SK-N-MC (cell line): ENCODE results near the gene ZSCAN5B.
"Not testable (repeated sequence)": the region's sequence is repeated elsewhere in the genome, so short reads cannot be mapped to it uniquely, and the experiment has no call there.

Experiments used
- DNase-seq: peaks from one replicate; pipeline ENCODE4 v3.0.0-alpha.2; 2011; ENCODE audit warnings: low read depth, low spot score
- H3K27ac ChIP-seq: fragments of 200-600 bp; sonication (generic); 2 replicates; pipeline ENCODE4 v1.5.1; 2016; ENCODE audit warnings: mixed run types
- H3K36me3 ChIP-seq: fragments of 200-600 bp; sonication (generic); 2 replicates; pipeline ENCODE4 v1.6.1; 2017; ENCODE audit warnings: antibody characterized with exemption, low read length, mixed read lengths; ENCODE audit not compliant: insufficient read depth
- H3K4me3 ChIP-seq: fragments of 200-600 bp; sonication (generic); 2 replicates; pipeline ENCODE4 v1.5.1; 2016
- H3K9ac ChIP-seq: fragments of 200-600 bp; sonication (generic); 2 replicates; pipeline ENCODE4 v1.8.0; 2017; ENCODE audit warnings: mixed run types, mixed read lengths; ENCODE audit not compliant: insufficient read length
- H3K9me3 ChIP-seq: fragments of 200-600 bp; sonication (generic); 2 replicates; pipeline ENCODE4 v1.6.1; 2017; ENCODE audit warnings: low read depth, mild to moderate bottlenecking, antibody characterized with exemption, low read length, moderate library complexity, mixed read lengths
- EZH2 ChIP-seq: fragments of 200-600 bp; sonication (generic); IDR thresholded peaks from one replicate; pipeline ENCODE4 v1.6.1; 2017; ENCODE audit warnings: antibody characterized with exemption
- FOXP2 ChIP-seq: optimal IDR thresholded peaks from 2 replicates; pipeline ENCODE3; 2011; ENCODE audit warnings: mild to moderate bottlenecking, moderate library complexity; ENCODE audit not compliant: insufficient read depth; ENCODE audit errors: extremely low read length, control extremely low read depth
- POLR2AphosphoS5 ChIP-seq: IDR thresholded peaks from 2 replicates; pipeline ENCODE4 v1.6.1; 2012; ENCODE audit warnings: mild to moderate bottlenecking, low read depth, low read length, borderline replicate concordance

Gene ZSCAN5B

DNA sequence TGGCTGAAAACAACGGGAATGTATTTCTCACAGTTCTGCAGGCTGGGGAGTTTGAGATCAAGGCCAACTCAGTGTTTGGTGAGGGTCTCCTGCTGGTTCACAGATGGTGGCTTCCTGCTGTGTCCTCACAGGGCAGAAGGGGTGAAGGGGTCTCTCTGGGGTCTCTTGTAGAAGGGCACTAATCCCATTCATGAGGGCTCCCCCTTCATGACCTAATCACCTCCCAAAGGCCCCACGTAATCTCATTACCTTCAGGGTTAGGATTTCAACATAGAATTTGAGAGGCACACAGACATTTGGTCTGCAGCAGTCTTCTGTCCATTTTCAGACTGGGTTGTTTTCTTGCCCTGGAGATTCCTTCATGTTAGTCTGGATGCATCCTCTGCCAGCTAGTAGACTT, 44.9 kb downstream of the ZSCAN5B start:
- no peak overlapping the region for H3K9ac ChIP-seq
- H3K27ac ChIP-seq = no peak overlapping the region
- no peak overlapping the region for H3K4me3 ChIP-seq
- no peak for TF ChIP-seq POLR2AphosphoS5
- TF ChIP-seq FOXP2 = no peak
- no peak for TF ChIP-seq EZH2
- no peak for DNase-seq
- no peaks in the 10 kb centered on the region for H3K9me3 ChIP-seq
- H3K36me3 ChIP-seq = peaks cover 13% of the 10 kb centered on the region; the same call in 1 of the 2 replicates

DNA sequence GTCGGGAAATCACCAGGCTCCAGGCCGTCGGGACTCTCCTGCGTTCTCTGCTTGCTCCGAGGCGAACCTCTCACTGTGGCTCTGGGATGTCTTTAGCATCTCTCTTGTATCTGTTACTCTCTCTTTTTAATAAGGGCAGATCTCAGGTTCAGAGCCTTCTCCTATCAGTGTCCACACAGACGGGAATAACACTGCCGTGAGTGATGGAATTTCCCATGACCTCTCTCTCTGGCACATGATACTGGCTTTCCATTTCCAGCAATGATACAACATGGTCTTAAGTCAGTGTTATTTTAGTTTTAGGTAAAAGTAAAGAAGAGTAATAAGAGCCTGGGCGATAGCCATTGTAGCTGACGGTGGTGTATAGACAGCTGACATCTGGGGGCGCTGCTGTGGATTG, 47.2 kb downstream of the ZSCAN5B start:
- Histone ChIP-seq H3K4me3 (no peak overlapping the region), H3K27ac (no peak overlapping the region), H3K9ac (no peak overlapping the region), H3K36me3 (peaks cover 7% of the 10 kb centered on the region; the same call in 1 of the 2 replicates), H3K9me3 (no peaks in the 10 kb centered on the region)
- no peak for DNase-seq
- TF ChIP-seq FOXP2 (no peak), POLR2AphosphoS5 (no peak), EZH2 (no peak)

DNA sequence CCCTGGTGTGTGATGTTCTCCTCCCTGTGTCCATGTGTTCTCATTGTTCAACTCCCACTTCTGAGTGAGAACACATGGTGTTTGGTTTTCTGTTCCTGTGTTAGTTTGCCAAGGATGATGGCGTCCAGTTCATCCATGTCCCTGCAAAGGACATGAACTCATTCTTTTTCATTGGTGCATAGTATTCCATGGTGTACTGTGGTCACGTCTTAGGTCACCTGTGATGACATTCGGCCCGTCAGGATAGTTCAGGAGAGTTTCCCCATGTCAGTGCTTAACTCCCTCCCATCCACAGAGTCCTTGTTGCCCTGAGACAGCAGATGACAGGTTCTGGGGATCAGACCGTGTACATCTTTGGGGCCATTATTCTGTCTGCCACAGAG, 47.9 kb downstream of the ZSCAN5B start:
- no peak for DNase-seq
- Histone ChIP-seq H3K27ac (no peak overlapping the region), H3K4me3 (no peak overlapping the region), H3K9me3 (no peaks in the 10 kb centered on the region), H3K9ac (no peak overlapping the region), H3K36me3 (peaks cover 5% of the 10 kb centered on the region; the same call in 1 of the 2 replicates)
- no peak for TF ChIP-seq POLR2AphosphoS5
- no peak for TF ChIP-seq EZH2
- TF ChIP-seq FOXP2 = no peak

DNA sequence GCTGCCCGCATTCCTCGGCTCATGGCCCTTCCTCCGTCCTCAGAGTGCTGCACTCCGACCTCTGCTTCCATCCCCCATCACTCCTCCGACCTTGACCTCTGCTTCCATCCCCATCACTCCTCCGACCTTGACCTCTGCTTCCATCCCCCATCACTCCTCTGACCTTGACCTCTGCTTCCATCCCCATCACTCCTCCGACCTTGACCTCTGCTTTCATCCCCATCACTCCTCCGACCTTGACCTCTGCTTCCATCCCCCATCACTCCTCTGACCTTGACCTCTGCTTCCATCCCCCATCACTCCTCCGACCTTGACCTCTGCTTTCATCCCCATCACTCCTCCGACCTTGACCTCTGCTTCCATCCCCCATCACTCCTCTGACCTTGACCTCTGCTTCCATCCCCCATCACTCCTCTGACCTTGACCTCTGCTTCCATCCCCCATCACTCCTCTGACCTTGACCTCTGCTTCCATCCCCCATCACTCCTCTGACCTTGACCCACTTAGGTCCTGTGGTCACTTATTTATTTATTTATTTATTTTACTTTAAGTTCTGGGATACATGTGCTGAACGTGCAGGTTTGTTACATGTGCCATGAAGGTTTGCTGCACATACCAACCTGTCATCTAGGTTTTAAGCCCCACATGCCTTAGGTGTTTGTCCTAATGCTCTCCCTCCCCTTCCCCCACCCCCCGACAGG, 48.5 kb downstream of the ZSCAN5B start:
- H3K9ac ChIP-seq, H3K36me3 ChIP-seq, H3K27ac ChIP-seq, H3K9me3 ChIP-seq, DNase-seq, H3K4me3 ChIP-seq: not testable (repeated sequence)

DNA sequence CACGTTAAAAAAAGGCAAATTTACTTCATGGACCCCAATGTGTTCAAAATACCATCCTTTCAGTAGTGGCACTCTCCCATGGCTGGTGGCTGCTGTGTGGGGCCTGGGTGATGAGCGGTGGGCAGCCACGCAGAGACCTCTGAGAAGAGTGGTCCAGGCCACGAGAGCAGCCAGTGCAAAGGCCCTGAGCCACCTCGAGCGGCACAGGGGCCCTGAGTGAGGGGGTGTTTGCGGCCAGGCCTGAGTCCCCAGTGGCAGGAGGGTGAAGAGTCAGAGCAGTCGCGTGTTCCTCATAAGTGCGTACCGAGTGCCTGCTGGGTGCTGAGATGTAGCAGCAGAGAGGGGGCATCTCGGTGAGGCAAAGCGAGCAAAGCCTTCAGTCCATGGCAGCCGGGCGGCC, 49.5 kb downstream of the ZSCAN5B start:
- Histone ChIP-seq H3K9ac (no peak overlapping the region), H3K4me3 (no peak overlapping the region), H3K36me3 (peaks cover 5% of the 10 kb centered on the region; the same call in 1 of the 2 replicates), H3K27ac (no peak overlapping the region), H3K9me3 (no peaks in the 10 kb centered on the region)
- no peak for DNase-seq
- TF ChIP-seq FOXP2 (no peak), POLR2AphosphoS5 (no peak), EZH2 (no peak)

DNA sequence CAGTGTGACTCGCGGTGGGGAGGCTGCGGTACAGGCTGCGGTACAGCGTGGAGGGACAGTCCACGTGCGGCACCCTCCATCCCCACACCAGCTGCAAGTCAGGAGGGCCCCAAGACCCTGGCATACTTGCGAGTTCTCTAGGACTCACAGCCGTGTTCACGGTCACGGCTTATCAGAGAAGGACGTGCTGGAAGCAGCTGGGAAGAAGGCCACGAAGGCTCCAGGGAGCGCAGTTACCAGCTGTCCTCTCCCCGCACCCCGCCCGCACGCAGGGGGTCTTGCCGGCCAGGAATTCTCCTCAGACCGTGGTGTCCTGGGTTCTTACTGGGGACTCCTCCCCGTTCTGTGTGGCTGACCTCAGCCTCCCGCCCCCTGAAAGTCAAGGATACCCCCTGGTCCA, 50.3 kb downstream of the ZSCAN5B start:
- H3K27ac ChIP-seq = no peak overlapping the region
- H3K9me3 ChIP-seq = no peaks in the 10 kb centered on the region
- H3K4me3 ChIP-seq = no peak overlapping the region
- peaks cover 5% of the 10 kb centered on the region; the same call in 1 of the 2 replicates for H3K36me3 ChIP-seq
- TF ChIP-seq POLR2AphosphoS5 = no peak; the same call in 1 of the 2 replicates
- TF ChIP-seq EZH2 = no peak
- TF ChIP-seq FOXP2 = no peak
- no peak overlapping the region for H3K9ac ChIP-seq
- DNase-seq = no peak

DNA sequence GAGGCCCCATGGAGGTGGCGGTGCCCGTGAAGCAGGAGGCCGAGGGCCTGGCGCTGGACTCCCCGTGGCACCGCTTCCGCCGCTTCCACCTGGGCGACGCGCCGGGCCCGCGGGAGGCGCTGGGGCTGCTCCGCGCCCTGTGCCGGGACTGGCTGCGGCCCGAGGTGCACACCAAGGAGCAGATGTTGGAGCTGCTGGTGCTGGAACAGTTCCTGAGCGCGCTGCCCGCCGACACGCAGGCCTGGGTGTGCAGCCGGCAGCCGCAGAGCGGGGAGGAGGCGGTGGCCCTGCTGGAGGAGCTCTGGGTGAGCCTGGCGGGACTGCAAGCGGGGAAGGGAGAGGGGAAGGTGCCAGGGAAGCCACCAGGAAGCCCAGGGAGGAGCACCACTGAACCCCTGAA, 50.7 kb downstream of the ZSCAN5B start:
- no peak for DNase-seq

DNA sequence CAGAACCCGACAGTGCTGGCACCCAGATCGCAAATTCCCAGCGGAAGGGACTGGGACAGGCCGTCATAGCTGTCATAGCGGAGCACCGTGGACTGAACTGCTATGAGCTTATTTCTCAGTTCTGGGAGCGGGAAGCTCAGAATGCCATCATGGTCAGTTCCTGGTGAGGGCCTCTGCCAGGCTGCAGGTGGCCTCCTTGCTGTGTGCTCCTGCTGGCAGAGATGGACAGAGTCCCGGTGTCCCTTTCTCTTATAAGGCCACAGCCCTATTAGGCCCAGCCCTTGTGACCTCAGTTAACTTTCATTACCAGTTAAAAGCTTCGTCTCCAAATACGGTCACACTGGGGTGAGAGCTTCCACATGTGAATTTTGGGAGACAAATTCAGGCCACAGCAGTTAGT, 51.9 kb downstream of the ZSCAN5B start:
- TF ChIP-seq EZH2 (no peak), FOXP2 (no peak), POLR2AphosphoS5 (no peak)
- peaks cover 5% of the 10 kb centered on the region; the same call in 1 of the 2 replicates for H3K36me3 ChIP-seq
- H3K27ac ChIP-seq = no peak overlapping the region
- no peak for DNase-seq
- H3K4me3 ChIP-seq = no peak overlapping the region
- no peaks in the 10 kb centered on the region for H3K9me3 ChIP-seq
- no peak overlapping the region for H3K9ac ChIP-seq

More for the DNA sequence above, 50.7 kb downstream of the ZSCAN5B start:
- H3K9me3 ChIP-seq = no peaks in the 10 kb centered on the region
- no peak overlapping the region for H3K4me3 ChIP-seq
- no peak overlapping the region for H3K9ac ChIP-seq
- no peak overlapping the region for H3K27ac ChIP-seq
- peaks cover 5% of the 10 kb centered on the region; the same call in 1 of the 2 replicates for H3K36me3 ChIP-seq
- no peak for TF ChIP-seq EZH2
- TF ChIP-seq POLR2AphosphoS5 = no peak
- no peak for TF ChIP-seq FOXP2

DNA sequence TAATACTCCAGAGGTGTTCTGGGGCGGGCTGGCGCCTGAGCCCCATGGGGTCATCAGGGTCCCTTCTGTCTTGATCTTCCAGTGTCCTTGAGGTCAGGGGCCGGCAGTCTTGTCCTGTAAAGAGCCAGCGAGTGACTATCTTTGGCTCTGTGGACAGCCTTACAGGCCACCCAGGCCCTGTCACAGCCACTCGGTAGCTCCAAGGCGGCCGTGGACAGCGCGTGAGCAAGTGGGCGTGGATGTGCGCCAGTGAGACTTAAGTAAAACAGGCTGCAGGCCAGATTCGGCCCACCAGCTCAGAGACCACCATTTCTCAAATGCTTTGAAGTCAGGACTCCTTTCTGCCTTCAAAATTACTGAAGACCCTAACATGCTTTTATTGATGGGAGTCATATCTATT, 52.8 kb downstream of the ZSCAN5B start:
- H3K27ac ChIP-seq = no peak overlapping the region
- no peak overlapping the region for H3K4me3 ChIP-seq
- no peak for DNase-seq
- TF ChIP-seq EZH2 = no peak
- no peak for TF ChIP-seq FOXP2
- TF ChIP-seq POLR2AphosphoS5 = no peak
- H3K9ac ChIP-seq = no peak overlapping the region
- H3K9me3 ChIP-seq = no peaks in the 10 kb centered on the region
- H3K36me3 ChIP-seq = peaks cover 5% of the 10 kb centered on the region; the same call in 1 of the 2 replicates
